ENCODE results near the gene SRGAP1. TPM values are rescaled to one million over a fixed set of nuclear protein-coding genes. Genes with fewer than 3 reads are reported as not detected.

The SRGAP1 gene
- total and polyA plus RNA-seq, 2 of the 13 experiments (the other 11 are each of a cell fraction or from before 2014, with no cell fraction given): 1.6 to 3.4 TPM

DNA sequence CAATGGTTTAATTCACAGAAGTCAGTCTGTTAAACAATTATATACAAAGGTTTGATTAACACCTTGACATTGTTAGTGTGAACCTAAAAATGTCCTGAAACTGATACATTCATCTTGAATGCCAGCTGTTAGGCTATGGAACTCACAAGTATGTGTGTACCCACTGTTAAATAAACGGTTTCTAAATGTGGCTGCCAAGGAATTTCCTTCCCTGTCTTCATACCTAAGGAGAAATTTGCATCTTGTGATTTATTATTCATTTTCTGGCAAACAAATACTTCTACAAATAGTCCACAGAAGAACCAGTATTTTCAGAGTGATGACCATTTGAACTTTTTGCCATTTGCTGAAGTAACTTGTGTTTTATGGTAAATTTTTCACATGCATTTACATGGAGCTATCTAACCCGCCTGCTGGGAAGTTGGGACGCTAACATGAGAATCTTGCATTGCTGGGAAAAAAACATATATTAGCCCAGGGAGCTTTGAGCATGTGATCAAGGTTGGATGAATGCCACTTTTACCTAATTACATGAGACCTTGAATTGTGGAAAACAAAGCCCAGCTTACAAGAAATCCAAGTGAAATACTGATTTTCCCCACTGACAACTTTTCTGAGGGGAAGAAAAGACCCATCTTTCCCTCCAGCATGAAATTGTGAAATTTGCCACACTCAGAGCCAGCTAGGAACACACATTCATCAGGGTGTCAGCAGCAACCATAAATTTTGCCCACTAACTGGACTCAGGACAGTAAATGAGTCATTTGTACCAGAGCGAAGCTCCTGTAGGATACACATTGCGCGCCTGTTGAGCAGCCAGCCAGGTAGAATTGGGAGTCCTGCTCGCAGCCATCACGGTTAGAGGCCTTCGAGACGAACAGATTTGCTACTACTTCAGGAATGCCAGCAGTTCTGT lies 259.6 kb downstream of the SRGAP1 start (continued):
- TF ChIP-seq, protein P1, sequence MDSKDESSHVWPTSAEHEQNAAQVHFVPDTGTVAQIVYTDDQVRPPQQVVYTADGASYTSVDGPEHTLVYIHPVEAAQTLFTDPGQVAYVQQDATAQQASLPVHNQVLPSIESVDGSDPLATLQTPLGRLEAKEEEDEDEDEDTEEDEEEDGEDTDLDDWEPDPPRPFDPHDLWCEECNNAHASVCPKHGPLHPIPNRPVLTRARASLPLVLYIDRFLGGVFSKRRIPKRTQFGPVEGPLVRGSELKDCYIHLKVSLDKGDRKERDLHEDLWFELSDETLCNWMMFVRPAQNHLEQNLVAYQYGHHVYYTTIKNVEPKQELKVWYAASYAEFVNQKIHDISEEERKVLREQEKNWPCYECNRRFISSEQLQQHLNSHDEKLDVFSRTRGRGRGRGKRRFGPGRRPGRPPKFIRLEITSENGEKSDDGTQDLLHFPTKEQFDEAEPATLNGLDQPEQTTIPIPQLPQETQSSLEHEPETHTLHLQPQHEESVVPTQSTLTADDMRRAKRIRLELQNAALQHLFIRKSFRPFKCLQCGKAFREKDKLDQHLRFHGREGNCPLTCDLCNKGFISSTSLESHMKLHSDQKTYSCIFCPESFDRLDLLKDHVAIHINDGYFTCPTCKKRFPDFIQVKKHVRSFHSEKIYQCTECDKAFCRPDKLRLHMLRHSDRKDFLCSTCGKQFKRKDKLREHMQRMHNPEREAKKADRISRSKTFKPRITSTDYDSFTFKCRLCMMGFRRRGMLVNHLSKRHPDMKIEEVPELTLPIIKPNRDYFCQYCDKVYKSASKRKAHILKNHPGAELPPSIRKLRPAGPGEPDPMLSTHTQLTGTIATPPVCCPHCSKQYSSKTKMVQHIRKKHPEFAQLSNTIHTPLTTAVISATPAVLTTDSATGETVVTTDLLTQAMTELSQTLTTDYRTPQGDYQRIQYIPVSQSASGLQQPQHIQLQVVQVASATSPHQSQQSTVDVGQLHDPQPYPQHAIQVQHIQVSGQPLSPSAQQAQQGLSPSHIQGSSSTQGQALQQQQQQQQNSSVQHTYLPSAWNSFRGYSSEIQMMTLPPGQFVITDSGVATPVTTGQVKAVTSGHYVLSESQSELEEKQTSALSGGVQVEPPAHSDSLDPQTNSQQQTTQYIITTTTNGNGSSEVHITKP (CRISPR knock-in tag; IDR thresholded peaks at IDR 0.05; ENCODE audit: low read depth): no peak
- TF ChIP-seq RELA (CRISPR knock-in tag; IDR thresholded peaks at IDR 0.05): no peak
- no peak for TF ChIP-seq ZNF274 (CRISPR knock-in tag; IDR thresholded peaks at IDR 0.05)
- no peak for TF ChIP-seq ZNF878 (CRISPR knock-in tag; IDR thresholded peaks at IDR 0.05)
- no peak for TF ChIP-seq HOXD1 (CRISPR knock-in tag; IDR thresholded peaks at IDR 0.05)
- no peak for TF ChIP-seq U2AF1 (optimal IDR thresholded peaks at IDR 0.05; ENCODE audit: low read depth, low read length)
- TF ChIP-seq PITX1 (CRISPR knock-in tag; IDR thresholded peaks at IDR 0.05): no peak

DNA sequence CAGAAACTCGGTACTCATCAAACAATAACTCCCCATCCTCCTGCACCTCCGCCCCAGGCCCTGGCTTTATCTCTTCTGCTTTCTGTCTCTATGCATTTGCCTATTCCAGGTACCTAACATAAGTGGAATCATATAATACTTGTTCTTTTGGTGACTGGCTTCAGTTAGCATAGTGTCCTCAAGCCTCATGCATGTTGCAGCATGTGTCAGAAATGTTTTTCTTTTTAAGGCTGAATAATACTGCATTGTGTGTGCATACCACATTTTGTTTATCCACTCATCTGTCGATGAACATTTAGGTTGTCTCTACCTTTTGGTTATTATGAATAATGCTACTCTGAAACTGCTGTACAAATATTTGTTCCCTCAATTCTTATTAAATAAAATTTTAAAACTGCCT lies 260.5 kb downstream of the SRGAP1 start:
- no peak overlapping the region for H3K4me2 ChIP-seq (ENCODE audit: low read depth, low read length)
- no peaks in the 10 kb centered on the region for H3K27me3 ChIP-seq (ENCODE audit: control insufficient read depth in 1 of 2, insufficient read depth in 2 of 2, low read length in 2 of 2)
- no peaks in the 10 kb centered on the region for H3K9me3 ChIP-seq (ENCODE audit: low read length)
- in situ Hi-C loops (cut with HindIII; ENCODE audit: extremely low pct_ligation_motif_present, low pct_unique_long_range_greater_than_20kb): no loop called here
- H4K20me1 ChIP-seq (ENCODE audit: insufficient read depth, low read length): no peaks in the 10 kb centered on the region
- H3K4me1 ChIP-seq (ENCODE audit: insufficient read depth, low read length): no peaks in the 10 kb centered on the region
- no peaks in the 10 kb centered on the region; a peak in 1 of 5 replicates for H3K36me3 ChIP-seq (replicated peaks in 1 of 2; ENCODE audit: control insufficient read depth in 1 of 2, insufficient read depth in 2 of 2, low read length in 2 of 2)
- ChIA-PET POLR2A (no interaction called here), CTCF (ENCODE audit: low intra/inter-chr PET ratio, low total read pairs) (no interaction called here)
- H3K9ac ChIP-seq (ENCODE audit: insufficient read depth, low read depth, low read length): no peak overlapping the region
- FAIRE-seq (no peak), ATAC-seq (no peak), DNase-seq (ENCODE audit: low spot score) (no peak)
- BruUV-seq (replicated peaks): no TSS peak
- no peaks in the 10 kb centered on the region for H3K79me2 ChIP-seq (ENCODE audit: insufficient read depth, low read length)
- 90% methylated on average over 3 of the region's 3 CpGs for WGBS (ENCODE audit: low lambda C conversion rate)
- intact Hi-C loops (cut with micrococcal nuclease; ENCODE audit: unreplicated experiment): no loop called here
- H3K27ac ChIP-seq (ENCODE audit: extremely low read length, insufficient read depth, low read length): no peak overlapping the region
- H3K4me3 ChIP-seq (replicated peaks in 1 of 3; ENCODE audit: insufficient read depth in 1 of 3, low read depth in 2 of 3, low read length in 3 of 3): no peak overlapping the region
- H2AFZ ChIP-seq (ENCODE audit: low read length): no peak overlapping the region
- TF ChIP-seq ZNF709 (CRISPR knock-in tag; IDR thresholded peaks at IDR 0.05) (no peak), ASH2L (IDR thresholded peaks at IDR 0.05; ENCODE audit: insufficient read length, low read depth, low read length) (no peak)
- TF ChIP-seq, protein P2, sequence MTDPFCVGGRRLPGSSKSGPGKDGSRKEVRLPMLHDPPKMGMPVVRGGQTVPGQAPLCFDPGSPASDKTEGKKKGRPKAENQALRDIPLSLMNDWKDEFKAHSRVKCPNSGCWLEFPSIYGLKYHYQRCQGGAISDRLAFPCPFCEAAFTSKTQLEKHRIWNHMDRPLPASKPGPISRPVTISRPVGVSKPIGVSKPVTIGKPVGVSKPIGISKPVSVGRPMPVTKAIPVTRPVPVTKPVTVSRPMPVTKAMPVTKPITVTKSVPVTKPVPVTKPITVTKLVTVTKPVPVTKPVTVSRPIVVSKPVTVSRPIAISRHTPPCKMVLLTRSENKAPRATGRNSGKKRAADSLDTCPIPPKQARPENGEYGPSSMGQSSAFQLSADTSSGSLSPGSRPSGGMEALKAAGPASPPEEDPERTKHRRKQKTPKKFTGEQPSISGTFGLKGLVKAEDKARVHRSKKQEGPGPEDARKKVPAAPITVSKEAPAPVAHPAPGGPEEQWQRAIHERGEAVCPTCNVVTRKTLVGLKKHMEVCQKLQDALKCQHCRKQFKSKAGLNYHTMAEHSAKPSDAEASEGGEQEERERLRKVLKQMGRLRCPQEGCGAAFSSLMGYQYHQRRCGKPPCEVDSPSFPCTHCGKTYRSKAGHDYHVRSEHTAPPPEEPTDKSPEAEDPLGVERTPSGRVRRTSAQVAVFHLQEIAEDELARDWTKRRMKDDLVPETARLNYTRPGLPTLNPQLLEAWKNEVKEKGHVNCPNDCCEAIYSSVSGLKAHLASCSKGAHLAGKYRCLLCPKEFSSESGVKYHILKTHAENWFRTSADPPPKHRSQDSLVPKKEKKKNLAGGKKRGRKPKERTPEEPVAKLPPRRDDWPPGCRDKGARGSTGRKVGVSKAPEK (CRISPR knock-in tag; IDR thresholded peaks at IDR 0.05; ENCODE audit: borderline replicate concordance): no peak
- TF ChIP-seq, protein P3, sequence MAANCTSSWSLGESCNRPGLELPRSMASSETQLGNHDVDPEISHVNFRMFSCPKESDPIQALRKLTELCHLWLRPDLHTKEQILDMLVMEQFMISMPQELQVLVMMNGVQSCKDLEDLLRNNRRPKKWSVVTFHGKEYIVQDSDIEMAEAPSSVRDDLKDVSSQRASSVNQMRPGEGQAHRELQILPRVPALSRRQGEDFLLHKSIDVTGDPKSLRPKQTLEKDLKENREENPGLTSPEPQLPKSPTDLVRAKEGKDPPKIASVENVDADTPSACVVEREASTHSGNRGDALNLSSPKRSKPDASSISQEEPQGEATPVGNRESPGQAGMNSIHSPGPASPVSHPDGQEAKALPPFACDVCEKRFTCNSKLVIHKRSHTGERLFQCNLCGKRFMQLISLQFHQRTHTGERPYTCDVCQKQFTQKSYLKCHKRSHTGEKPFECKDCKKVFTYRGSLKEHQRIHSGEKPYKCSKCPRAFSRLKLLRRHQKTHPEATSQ (CRISPR knock-in tag; IDR thresholded peaks at IDR 0.05; ENCODE audit: borderline replicate concordance): no peak
